Lung microvascular endothelial cell (primary cell): ENCODE results near the gene MT1B. TPM values are rescaled to one million over a fixed set of nuclear protein-coding genes. Genes with fewer than 3 reads are reported as not detected.
"Not testable (repeated sequence)": the region's sequence is repeated elsewhere in the genome, so short reads cannot be mapped to it uniquely, and the experiment has no call there.

Experiments used
- DNase-seq, 2 donors: peaks; one replicate each; pipeline versions ENCODE4 v3.0.0 to v3.0.0-alpha.2; 2010; ENCODE audit warnings: low read depth in 2 of 2
- total RNA-seq: library from RNA; depleted of rRNA; stranded (reverse); fragments of >200 nt; gene quantifications from 2 replicates; pipeline ENCODE4 v1.2.1, GENCODE V29; 2014

The MT1B gene
- total RNA-seq, 1 donor from 2014 or later = not detected

- DNase-seq = no peak
These were observed 31.3 kb upstream of the MT1B start for GRCh38 chr16:56620339-56620897.

GRCh38 chr16:56621665-56622445 lies 29.8 kb upstream of the MT1B start:
- not testable (repeated sequence) for DNase-seq

GRCh38 chr16:56623184-56623583 lies 28.5 kb upstream of the MT1B start:
- not testable (repeated sequence) for DNase-seq

GRCh38 chr16:56623637-56624036 lies 28.0 kb upstream of the MT1B start:
- DNase-seq = no peak

GRCh38 chr16:56625140-56625942 lies 26.3 kb upstream of the MT1B start, which contains the start of gene MT1E:
Gene MT1E, plus strand, starts transcription at chr16:56625781. Its CDS starts 71 bp downstream, at chr16:56625852.
- DNase-seq = peak; percentile 76 to 77

GRCh38 chr16:56625943-56626654 lies 25.6 kb upstream of the MT1B start:
- DNase-seq = peak; percentile 63 to 75

GRCh38 chr16:56626685-56627084 lies 25.0 kb upstream of the MT1B start:
- DNase-seq = no peak

GRCh38 chr16:56628486-56629350 lies 23.0 kb upstream of the MT1B start:
- no peak for DNase-seq

GRCh38 chr16:56629531-56629930 lies 22.2 kb upstream of the MT1B start:
- DNase-seq = no peak

- DNase-seq = no peak
These were observed 21.6 kb upstream of the MT1B start for GRCh38 chr16:56630134-56630533.

- no peak for DNase-seq
These were observed 20.5 kb upstream of the MT1B start for GRCh38 chr16:56631197-56631596.

- peak in 1 of 2 donors; percentile 19 for DNase-seq
These were observed 19.9 kb upstream of the MT1B start for GRCh38 chr16:56631832-56632155.

GRCh38 chr16:56632156-56632847 lies 19.4 kb upstream of the MT1B start, which contains the start of gene MT1M:
Gene MT1M, plus strand, starts transcription at chr16:56632659. Its CDS starts 73 bp downstream, at chr16:56632732.
- peak; percentile 35 to 39 for DNase-seq

- DNase-seq = no peak
These were observed 18.8 kb upstream of the MT1B start for GRCh38 chr16:56632848-56633365.

- DNase-seq = no peak
These were observed 18.2 kb upstream of the MT1B start for GRCh38 chr16:56633535-56633934.

GRCh38 chr16:56634715-56635440 lies 16.8 kb upstream of the MT1B start:
- DNase-seq = peak in 1 of 2 donors; percentile 25

GRCh38 chr16:56635441-56635967 lies 16.2 kb upstream of the MT1B start:
- no peak for DNase-seq

- no peak for DNase-seq
These were observed 14.9 kb upstream of the MT1B start for GRCh38 chr16:56636616-56637413.
